ENCODE results near the gene JUND.

Gene JUND

DNA sequence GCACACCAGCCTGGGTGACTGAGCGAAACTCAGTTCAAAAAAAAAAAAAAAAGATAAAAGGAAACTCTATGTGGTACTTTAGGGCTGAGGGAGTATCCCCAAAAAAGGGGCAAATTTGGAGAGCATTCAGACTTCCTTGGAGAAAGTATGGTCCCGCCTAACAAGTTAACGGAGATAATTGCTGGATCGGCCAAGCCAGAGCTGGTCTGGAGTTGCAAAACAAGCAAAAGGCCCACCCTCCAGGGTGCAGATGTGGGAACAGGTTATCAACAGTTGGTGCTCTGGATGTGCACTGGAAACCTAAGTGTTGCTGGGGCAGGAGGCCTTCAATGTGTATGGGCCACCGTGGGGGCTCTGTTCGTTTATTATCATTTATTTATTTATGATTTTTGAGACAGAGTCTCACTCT is 10.0 kb downstream of the JUND start:
- POLR2A ChIA-PET, result no interaction called here

DNA sequence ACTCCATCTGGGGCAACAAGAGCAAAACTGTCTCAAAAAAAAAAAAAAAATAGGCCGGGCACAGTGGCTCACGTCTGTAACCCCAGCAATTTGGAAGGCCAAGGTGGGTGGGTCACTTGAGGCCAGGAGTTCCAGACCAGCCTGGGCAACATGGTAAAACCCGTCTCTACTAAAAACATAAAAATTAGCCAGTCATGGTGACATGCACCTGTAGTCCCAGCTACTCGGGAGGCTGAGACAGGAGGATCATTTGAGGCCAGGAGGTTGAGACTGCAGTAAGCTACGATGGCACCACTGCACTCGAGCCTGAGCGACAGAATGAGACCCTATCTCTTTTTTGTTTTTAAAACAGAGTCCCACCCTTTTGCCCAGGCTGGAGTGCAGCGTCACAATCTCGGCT is 11.1 kb downstream of the JUND start:
- TF ChIP-seq, protein P1, sequence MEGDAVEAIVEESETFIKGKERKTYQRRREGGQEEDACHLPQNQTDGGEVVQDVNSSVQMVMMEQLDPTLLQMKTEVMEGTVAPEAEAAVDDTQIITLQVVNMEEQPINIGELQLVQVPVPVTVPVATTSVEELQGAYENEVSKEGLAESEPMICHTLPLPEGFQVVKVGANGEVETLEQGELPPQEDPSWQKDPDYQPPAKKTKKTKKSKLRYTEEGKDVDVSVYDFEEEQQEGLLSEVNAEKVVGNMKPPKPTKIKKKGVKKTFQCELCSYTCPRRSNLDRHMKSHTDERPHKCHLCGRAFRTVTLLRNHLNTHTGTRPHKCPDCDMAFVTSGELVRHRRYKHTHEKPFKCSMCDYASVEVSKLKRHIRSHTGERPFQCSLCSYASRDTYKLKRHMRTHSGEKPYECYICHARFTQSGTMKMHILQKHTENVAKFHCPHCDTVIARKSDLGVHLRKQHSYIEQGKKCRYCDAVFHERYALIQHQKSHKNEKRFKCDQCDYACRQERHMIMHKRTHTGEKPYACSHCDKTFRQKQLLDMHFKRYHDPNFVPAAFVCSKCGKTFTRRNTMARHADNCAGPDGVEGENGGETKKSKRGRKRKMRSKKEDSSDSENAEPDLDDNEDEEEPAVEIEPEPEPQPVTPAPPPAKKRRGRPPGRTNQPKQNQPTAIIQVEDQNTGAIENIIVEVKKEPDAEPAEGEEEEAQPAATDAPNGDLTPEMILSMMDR (IDR thresholded peaks at IDR 0.05; ENCODE audit: control extremely low read depth, extremely low read depth, low read depth, missing control alignments), result no peak
- ChIA-PET POLR2A (interaction anchor here (0.7 to 1.4 kb wide), 2 partner anchors 9 to 54 kb away, joined by 5 to 7 read pairs; no protein-coding TSS in a partner anchor), CTCF (interaction anchor here (1.4 to 4.6 kb wide), 5 partner anchors 8 to 104 kb away, joined by 3 to 28 read pairs (median 15); no protein-coding TSS in a partner anchor)
- DNase-seq (ENCODE audit: extremely low spot score), result no peak

More for the DNA sequence above, 10.0 kb downstream of the JUND start:
- CTCF ChIA-PET, result interaction anchor here (0.8 to 4.6 kb wide), 4 partner anchors 7 to 56 kb away, joined by 3 to 28 read pairs (median 14); partner anchors contain the start of gene LSM4
- TF ChIP-seq, protein P1 (IDR thresholded peaks at IDR 0.05; ENCODE audit: control extremely low read depth, extremely low read depth, low read depth, missing control alignments), result no peak
- DNase-seq (ENCODE audit: extremely low spot score), result no peak

DNA sequence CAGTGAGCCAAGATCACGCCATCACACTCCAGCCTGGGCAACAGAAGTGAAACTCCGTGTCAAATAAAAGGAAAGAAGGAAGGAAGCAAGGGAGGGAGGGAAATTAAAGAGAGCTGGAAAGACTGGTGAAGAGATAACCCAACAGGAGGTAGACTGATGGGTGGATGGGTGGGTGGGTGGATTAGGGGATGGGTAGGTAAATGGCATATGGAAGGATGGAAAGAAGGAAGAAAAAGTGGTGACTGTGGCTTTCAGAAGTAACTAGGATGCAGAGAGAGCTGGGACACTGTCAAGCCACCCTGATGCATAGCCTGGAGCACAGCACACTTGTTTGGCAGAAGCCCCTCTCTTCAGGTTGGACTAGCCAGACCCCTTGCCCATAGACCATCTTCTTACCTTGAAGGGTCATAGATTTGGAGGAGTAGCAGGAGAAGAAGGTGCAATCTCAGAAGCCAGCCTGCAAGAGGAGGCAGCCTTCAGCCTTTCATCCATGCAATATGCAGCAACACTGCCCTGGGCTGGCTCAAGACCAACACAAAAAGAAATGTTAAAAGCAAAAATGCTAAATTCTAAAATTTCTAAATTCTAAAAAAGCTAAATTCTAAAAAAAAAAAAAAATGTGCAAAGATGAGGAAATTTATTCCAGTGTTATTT is 12.2 kb downstream of the JUND start:
- POLR2A ChIA-PET, result interaction anchor here (1.4 to 2.0 kb wide), 2 partner anchors 10 to 12 kb away, joined by 5 to 12 read pairs; partner anchors contain the start of gene JUND
- DNase-seq (ENCODE audit: extremely low spot score), result no peak
- TF ChIP-seq, protein P1 (IDR thresholded peaks at IDR 0.05; ENCODE audit: control extremely low read depth, extremely low read depth, low read depth, missing control alignments), result no peak
- CTCF ChIA-PET, result interaction anchor here (0.9 to 4.6 kb wide), 6 partner anchors 9 to 105 kb away, joined by 3 to 28 read pairs (median 10); no protein-coding TSS in a partner anchor

DNA sequence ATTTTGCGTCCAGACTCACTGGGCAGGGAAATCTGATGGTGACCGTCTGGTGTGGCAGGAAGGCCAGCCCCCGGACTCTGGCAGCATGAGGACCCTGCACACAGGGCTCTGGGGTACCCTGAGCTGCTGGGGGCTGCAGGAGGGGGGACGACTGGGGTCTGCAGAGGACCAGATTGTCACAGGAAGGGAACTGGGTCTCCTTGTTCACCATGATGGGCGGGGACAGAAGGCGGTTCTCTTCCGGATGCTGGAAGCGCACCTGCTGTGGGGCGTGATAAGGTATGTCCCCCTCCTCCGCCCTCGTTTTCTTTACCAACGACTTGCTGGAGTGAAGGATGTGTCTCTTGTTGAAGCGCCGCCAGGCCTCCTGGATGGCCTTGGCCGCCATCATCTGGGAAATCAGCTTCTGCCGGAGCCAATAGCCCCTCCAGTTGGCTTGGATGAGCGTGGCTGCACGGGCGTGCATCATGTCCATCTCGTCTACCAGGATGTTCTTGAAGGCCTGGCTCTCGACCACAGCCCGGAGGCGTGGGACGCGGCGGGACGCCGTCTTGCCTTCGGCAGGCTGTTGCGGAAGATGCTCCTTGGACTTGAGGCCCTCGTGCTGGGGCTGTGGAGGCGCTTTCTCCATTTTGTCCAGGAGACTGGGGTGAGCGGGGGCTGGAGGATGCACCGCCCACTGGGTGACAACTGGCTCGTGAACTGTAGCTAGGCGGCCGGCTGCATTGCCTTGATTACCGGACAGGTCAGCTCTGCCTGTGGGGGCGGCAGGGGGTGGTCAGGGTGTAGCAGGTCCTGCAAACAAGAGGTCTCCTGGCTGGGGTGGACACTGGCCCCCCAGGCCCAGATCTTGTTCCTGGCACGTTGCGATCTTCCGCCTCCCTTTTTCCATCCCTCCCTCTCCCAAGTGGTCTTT is 14.4 kb downstream of the JUND start:
- no peak for DNase-seq (ENCODE audit: extremely low spot score)
- CTCF ChIA-PET, result interaction anchor here (1.0 to 3.7 kb wide), 2 partner anchors 13 to 15 kb away, joined by 3 to 15 read pairs; no protein-coding TSS in a partner anchor

DNA sequence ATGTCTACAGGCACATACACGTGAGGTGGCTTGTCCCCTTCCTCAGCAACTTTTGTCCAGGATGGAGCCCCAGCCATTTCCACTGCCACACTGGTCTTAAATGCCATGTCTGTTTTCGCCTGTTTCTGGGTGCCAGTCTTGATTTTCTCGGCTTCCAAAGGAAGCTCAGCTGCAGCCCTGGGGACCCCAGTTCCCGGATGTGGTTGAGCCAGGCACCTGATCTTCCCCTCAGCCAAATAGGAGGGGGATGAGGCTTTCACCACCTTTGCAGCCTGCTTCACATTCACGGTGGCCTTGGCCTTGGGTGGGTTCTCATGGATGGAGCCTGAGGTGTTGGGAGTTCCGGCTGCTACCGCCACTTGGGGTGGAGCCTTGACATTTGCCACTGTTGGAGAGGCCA is 15.8 kb downstream of the JUND start:
- TF ChIP-seq, protein P1 (IDR thresholded peaks at IDR 0.05; ENCODE audit: control extremely low read depth, extremely low read depth, low read depth, missing control alignments), result no peak
- DNase-seq (ENCODE audit: extremely low spot score), result no peak
- POLR2A ChIA-PET, result interaction anchor here (1.0 kb wide), 1 partner anchor 9 kb away, joined by 4 read pairs; no protein-coding TSS in a partner anchor
- CTCF ChIA-PET, result no interaction called here

More for the DNA sequence above, 14.4 kb downstream of the JUND start:
- TF ChIP-seq, protein P1 (IDR thresholded peaks at IDR 0.05; ENCODE audit: control extremely low read depth, extremely low read depth, low read depth, missing control alignments), result no peak
- POLR2A ChIA-PET, result no interaction called here

DNA sequence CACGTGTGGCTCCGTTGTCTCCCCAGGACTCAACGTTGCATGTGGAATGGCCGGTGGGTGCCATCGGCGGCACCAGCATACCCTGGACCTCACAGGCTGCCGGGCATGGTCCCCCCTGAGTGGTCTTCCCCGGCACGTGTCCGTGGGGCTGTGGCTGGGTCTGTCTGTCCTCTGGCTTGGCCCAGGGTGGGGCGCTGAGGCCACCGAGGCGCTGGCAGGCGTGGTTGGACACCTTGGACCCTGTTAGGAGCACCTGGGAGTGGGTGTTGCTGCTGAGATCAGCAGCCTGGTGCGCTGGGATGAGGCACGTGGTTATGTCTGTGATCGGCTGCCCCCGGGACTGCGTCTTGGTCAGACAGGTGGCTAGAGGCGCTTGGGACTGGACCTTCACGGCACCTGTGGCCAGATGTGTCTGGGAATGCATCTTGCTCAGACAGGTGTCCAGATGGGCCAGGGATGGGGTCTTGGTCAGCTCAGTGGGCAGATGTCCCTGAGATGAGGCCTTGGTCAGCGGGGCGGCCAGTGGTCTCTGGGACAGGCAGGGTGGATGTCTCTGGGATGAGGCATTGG is 16.4 kb downstream of the JUND start:
- TF ChIP-seq, protein P1 (IDR thresholded peaks at IDR 0.05; ENCODE audit: control extremely low read depth, extremely low read depth, low read depth, missing control alignments), result no peak
- no peak for DNase-seq (ENCODE audit: extremely low spot score)
- CTCF ChIA-PET, result interaction anchor here (5.1 to 5.3 kb wide), 2 partner anchors 13 to 14 kb away, joined by 24 to 42 read pairs; no protein-coding TSS in a partner anchor
- POLR2A ChIA-PET, result interaction anchor here (1.0 to 1.8 kb wide), 2 partner anchors 10 to 16 kb away, joined by 4 to 5 read pairs; partner anchors contain the start of gene JUND
